NCI-H128 (cell line): ENCODE results near the gene ARL6IP4.
A peak's percentile ranks its signal among the peaks of the same experiment; 100 is the strongest.
"Not testable (repeated sequence)": the region's sequence is repeated elsewhere in the genome, so short reads cannot be mapped to it uniquely, and the experiment has no call there.

ENCODE experiments used
- DNase-seq: peaks from one replicate; lab custom pipeline; 2025; ENCODE audit not compliant: unreplicated experiment; lab: John Stamatoyannopoulos, UW

The ARL6IP4 gene

DNA sequence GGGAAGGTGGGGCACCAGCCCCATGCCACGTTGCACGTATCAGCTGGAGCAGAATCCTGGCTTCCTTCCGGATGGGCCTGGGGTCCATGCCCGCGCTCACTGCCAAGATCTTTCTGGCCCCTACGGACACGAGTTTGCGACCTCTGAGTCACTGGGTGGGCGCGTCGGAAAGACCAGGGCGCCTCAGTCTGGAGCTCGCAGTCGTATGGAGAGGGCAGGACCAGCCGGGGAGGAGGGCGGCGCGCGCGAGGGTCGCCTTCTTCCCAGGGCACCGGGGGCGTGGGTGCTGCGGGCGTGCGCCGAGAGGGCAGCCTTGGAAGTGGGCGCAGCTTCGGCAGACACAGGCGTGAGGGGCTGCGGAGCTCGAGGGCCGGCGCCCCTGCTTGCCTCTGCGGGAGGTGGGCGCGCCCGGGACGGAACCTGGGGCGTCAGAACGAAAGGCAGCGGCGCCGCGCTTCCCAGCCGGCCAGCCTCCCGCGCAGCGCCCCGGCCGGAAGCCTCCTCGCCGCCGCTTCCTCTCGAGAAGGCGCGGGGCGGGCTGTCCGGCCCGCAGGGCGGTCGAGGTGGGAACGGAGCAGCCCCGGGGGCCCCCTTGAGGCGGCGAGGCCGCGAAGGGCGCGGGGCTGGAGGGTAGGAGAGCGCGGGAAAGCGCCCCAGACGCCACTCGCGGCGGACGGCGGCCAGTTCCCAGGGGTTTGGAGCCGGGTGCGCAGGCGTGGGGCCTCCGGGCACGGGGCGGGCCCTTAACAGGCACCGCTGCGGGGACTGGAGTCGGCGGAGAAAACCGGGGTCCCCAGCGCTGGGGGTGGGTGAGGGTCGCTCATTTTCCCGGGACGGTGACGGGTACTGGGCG, at the start of gene ARL6IP4:
Gene ARL6IP4 (plus strand): TSS at position 499 of the 853 bp plus-strand sequence. CDS start 459 bp downstream, outside the sequence.
- no peak for DNase-seq

- DNase-seq, result no peak
These were observed 48.3 kb upstream of the ARL6IP4 start for GRCh38 chr12:122932207-122932606.

GRCh38 chr12:122934722-122935121, 45.8 kb upstream of the ARL6IP4 start:
- no peak for DNase-seq

DNA sequence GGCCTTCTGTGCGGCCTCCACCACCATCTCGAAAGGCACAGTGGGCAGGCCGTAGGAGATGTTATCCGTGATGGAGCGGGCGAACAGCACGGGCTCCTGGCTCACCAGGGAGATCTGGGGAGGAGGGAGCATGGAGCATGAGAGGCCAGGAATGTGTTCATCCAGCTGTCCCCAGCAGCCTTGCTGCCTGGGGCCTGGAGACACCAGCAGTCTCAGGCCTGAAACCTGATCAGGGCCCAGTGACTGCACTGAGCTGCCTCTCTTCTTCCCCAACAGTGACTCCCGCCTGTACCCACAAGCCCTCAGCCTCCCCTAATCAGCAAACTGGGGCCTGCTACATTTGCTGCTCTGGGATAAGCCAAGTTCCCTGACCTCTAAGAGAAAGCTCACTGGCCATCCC, 45.2 kb upstream of the ARL6IP4 start:
- no peak for DNase-seq

- DNase-seq, result no peak
These were observed 42.8 kb upstream of the ARL6IP4 start for GRCh38 chr12:122937622-122938091.

DNA sequence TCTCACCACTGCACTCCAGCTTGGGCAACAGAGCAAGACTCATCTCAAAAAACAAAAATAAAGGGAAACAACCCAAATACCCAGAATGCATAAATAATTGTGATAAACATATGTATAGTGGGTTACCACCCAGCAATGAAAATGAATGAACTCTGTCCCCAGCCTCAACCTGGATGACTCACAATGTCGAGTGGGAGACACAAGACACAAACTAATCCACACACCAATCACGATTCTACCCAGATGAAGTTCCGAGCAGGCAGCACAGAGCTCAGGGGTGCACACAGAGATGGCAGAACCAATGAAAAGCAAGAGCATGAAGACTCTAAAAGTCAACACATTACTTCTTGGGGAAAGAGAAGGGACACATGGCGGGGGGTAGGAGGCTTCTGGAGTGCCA, 41.4 kb upstream of the ARL6IP4 start:
- DNase-seq, result no peak

GRCh38 chr12:122941351-122941750, 39.1 kb upstream of the ARL6IP4 start:
- not testable (repeated sequence) for DNase-seq

DNA sequence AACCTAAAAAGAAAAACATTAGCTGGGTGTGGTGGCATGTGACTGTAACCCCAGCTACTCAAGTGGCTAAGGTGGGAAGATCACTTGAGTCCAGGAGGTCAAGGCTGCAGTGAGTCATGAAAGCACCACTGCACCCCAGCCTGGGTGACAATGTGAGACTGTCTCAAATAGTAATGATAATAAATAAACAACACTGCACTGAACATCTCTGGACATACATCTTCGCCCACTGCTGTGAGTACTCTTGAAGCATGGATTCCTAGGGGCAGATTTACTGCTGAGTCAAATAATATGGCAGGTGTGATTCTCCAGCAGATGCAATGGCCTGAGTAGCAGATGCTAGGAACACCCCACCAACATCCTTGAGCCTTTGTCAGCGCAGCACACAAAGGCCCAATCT, 37.8 kb upstream of the ARL6IP4 start:
- no peak for DNase-seq

- no peak for DNase-seq
These were observed 37.3 kb upstream of the ARL6IP4 start for GRCh38 chr12:122943196-122943595.

GRCh38 chr12:122944605-122945592, 35.6 kb upstream of the ARL6IP4 start:
- DNase-seq, result no peak

GRCh38 chr12:122946690-122947341, 33.7 kb upstream of the ARL6IP4 start:
- DNase-seq, result no peak

GRCh38 chr12:122947352-122947792, 33.1 kb upstream of the ARL6IP4 start:
- no peak for DNase-seq

DNA sequence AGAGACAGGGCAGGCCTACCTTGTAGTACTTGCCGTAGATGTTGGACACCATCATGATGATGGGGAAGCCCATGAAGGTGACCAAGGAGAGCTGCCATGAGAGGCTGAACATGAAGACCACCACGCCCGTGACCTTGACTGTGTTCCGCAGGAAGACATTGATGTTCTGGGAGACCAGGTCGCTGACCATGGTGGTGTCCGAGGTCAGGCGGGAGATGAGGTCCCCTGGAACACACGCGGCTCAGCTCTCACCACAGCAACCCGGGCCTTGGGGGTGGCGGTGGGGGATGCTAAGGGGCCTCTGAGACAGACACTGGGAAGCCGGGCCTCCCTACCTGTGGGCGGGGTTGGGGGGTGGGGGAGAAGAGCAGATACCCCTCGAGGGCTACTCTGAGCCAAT, 31.9 kb upstream of the ARL6IP4 start:
- DNase-seq, result no peak

- no peak for DNase-seq
These were observed 31.1 kb upstream of the ARL6IP4 start for GRCh38 chr12:122949405-122949804.

GRCh38 chr12:122949816-122950675, 30.4 kb upstream of the ARL6IP4 start:
- DNase-seq, result no peak

DNA sequence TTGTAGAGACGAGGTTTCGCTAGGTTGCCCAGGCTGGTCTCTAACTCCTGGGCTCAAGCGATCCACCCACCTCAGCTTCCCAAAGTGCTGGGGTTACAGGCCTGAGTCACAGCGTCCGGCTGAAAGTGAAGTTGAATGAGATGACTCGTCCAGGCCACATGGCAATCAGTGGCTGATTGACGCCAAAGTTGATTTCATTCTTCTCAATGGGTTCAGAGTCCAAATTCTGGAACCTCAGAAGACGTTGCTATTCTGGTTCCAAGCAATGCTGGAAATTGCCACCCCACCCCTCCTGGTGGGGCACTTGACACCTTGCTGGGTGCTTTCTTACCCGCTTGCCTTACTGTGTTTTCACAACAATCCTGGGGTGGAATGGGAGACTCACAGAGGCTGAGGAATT, 29.1 kb upstream of the ARL6IP4 start:
- no peak for DNase-seq

DNA sequence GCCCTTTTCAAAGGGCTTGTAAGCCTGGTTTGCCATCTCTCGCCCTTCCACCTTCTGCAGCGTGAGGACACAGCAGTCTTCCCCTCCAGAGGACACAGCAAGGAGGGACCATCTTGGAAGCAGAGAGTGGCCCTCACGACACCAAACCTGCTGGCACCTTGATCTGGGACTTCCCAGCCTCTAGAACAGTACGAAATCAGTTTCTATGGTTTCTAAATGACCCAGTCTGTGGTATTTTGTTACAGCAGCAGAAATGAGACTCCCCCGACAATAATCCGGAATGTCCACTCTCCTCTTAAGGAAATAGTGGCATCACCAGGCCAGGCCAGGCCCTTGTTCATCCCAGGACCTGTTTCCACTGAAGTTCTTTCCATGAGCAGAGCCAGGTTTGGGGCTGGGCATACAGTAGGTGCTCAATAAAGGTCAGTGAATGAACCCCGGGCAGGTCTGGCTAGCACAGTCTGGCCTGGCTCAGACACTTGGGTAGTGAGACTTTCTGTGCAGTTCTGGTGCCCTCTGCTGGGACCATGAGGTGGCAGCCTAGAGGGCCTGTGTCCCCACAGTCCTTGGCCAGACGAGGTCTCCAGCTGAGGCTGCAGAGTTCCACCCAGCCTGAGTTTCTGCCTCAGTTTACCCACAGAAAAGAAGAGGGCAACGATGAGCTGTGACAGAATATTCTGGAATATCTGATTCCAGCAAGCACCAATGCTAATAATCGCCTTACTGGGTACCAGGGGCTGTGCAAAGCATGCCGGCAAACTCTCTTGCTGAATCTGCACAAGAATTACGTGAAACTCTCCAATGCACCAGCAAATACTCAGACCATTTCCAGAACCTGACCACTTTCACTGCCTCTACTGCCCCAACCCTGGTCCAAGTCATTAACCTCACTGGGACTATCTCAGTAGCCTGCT, 28.2 kb upstream of the ARL6IP4 start:
- DNase-seq, result peak; percentile 19

DNA sequence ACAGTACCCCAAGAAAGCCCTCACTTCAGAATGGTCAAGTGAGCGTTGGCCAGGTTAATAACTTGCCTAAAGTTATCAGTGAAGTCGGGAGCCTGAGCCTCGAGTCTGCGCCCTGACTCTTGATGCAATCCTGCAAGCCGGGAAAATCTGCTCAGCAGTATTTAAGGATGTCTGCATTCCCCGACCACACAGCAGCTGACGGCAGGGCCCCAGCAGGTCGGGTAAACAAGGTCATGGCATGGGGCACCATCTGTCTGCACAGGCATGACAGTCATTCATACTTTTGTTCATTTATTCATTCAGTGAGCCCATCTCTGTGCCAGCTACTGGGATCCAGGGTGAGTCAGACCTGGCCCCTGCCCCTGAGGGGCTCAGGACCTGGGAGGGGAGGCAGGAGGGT, 25.3 kb upstream of the ARL6IP4 start:
- DNase-seq, result no peak

DNA sequence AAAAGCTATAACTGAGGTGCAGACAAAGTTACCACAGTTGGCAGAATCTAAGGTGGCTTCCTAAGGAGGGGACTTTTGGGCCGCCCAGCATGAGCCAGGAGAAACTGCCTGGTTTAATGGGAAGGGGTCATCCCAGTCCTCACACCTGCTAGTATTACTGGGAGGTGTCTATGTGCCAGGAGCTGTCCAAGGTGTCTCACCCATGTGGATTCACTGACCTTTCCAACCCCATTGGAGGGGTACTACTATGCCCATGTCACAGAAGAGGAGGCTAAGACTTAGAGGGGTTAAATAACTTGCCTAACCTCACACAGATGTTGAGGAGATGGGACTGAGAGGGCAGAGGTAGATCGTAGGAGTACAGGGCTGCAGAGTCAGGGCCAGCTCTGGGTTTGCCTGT, 24.4 kb upstream of the ARL6IP4 start:
- DNase-seq, result no peak
